Stimulated activated naive CD8-positive, alpha-beta T cell treated with anti-CD3 and anti-CD28 coated beads, Interleukin-15, Interleukin-2, amounts not matched to agents 100 U/mL and 50 U/mL, for 24 hours (primary cell): ENCODE measurements around the gene SCRN1.
A peak's percentile ranks its signal among the peaks of the same experiment; 100 is the strongest.

Experiments used
- ATAC-seq: fragments of 150-1000 bp; cut with Tn5 transposase; one replicate; pipeline ENCODE4 v1.10.0; 2021
- DNase-seq: peaks from one replicate; pipeline ENCODE4 v3.0.0; 2021

The SCRN1 gene

GRCh38 chr7:30003098-30003497 lies 13.5 kb upstream of the SCRN1 start:
- DNase-seq (no peak), ATAC-seq (no peak)

- no peak for DNase-seq
These were observed 12.4 kb upstream of the SCRN1 start for GRCh38 chr7:30001998-30002397.

GRCh38 chr7:29998489-29998888 lies 8.9 kb upstream of the SCRN1 start:
- no peak for ATAC-seq
- no peak for DNase-seq

More at GRCh38 chr7:30001998-30002397, 12.4 kb upstream of the SCRN1 start:
- no peak for ATAC-seq

GRCh38 chr7:29996321-29996720 lies 6.7 kb upstream of the SCRN1 start:
- no peak for DNase-seq
- no peak for ATAC-seq

- ATAC-seq, result no peak
These were observed 6.1 kb upstream of the SCRN1 start for GRCh38 chr7:29995652-29996051.

GRCh38 chr7:29993140-29993539 lies 3.5 kb upstream of the SCRN1 start:
- DNase-seq, result no peak
- no peak for ATAC-seq

More at GRCh38 chr7:29995652-29996051, 6.1 kb upstream of the SCRN1 start:
- no peak for DNase-seq

- DNase-seq (no peak), ATAC-seq (no peak)
These were observed 2.3 kb upstream of the SCRN1 start for GRCh38 chr7:29991937-29992336.

- DNase-seq, result no peak
- ATAC-seq, result no peak
These were observed 1.3 kb upstream of the SCRN1 start for GRCh38 chr7:29990931-29991330.

- peak; percentile 45 for DNase-seq
- ATAC-seq, result peak; percentile 47
These were observed 961 bp downstream of the SCRN1 start for GRCh38 chr7:29988424-29989256.

- ATAC-seq (no peak), DNase-seq (no peak)
These were observed 1.7 kb downstream of the SCRN1 start for GRCh38 chr7:29987811-29988317.

- ATAC-seq (no peak), DNase-seq (no peak)
These were observed 2.5 kb downstream of the SCRN1 start for GRCh38 chr7:29987083-29987482.

GRCh38 chr7:29980151-29980550 lies 9.4 kb downstream of the SCRN1 start:
- no peak for DNase-seq
- ATAC-seq, result no peak

- ATAC-seq (peak; percentile 43), DNase-seq (no peak)
These were observed 11.5 kb downstream of the SCRN1 start for GRCh38 chr7:29977886-29978651.

- no peak for ATAC-seq
- no peak for DNase-seq
These were observed 12.8 kb downstream of the SCRN1 start for GRCh38 chr7:29976673-29977415.

GRCh38 chr7:29976266-29976665 lies 13.3 kb downstream of the SCRN1 start:
- DNase-seq, result no peak

GRCh38 chr7:29975561-29975960 lies 14.0 kb downstream of the SCRN1 start:
- ATAC-seq, result no peak

More at GRCh38 chr7:29976266-29976665, 13.3 kb downstream of the SCRN1 start:
- no peak for ATAC-seq

GRCh38 chr7:29974286-29974685 lies 15.3 kb downstream of the SCRN1 start:
- no peak for ATAC-seq
- DNase-seq, result no peak

More at GRCh38 chr7:29975561-29975960, 14.0 kb downstream of the SCRN1 start:
- no peak for DNase-seq

GRCh38 chr7:29972315-29972669 lies 17.3 kb downstream of the SCRN1 start:
- DNase-seq (no peak), ATAC-seq (no peak)

GRCh38 chr7:29971566-29972314 lies 17.9 kb downstream of the SCRN1 start:
- no peak for DNase-seq
- ATAC-seq, result no peak

- ATAC-seq (no peak), DNase-seq (no peak)
These were observed 19.4 kb downstream of the SCRN1 start for GRCh38 chr7:29970158-29970557.

GRCh38 chr7:29969738-29970137 lies 19.9 kb downstream of the SCRN1 start:
- DNase-seq, result no peak
- no peak for ATAC-seq
